H1 (cell line): ENCODE results near the gene PSMD3. TPM values are rescaled to one million over a fixed set of nuclear protein-coding genes. Genes with fewer than 3 reads are reported as not detected.

Experiments
- SIN3A ChIP-seq, 2 experiments: IDR thresholded peaks in 1 of 2; conservative IDR thresholded peaks in 1 of 2; 2 replicates each; pipeline ENCODE4 v1.6.1; 2011 to 2012; ENCODE audit warnings: low read length in 2 of 2, improper control_type of control experiment in 1 of 2, low read depth in 1 of 2, mild to moderate bottlenecking in 1 of 2
- polyA plus RNA-seq, 7 experiments: library from polyadenylated mRNA; depleted of rRNA in 3 of 7; stranded (reverse) in 5 of 7; unstranded in 2 of 7; fragments of >200 nt in 5 of 7; fragments of 200-250 nt in 2 of 7; gene quantifications; 1 replicate in 5 of 7; 2 replicates in 1 of 7; 4 replicates in 1 of 7; pipeline versions ENCODE4 v1.2.1 to v1.2.3, GENCODE V29; 2011 to 2013; ENCODE audit warnings: missing spikeins in 2 of 7, mixed read lengths in 2 of 7
- total RNA-seq: library from RNA; stranded (reverse); fragmentation: NEBNext Ultra II Directional; extraction: Animal tissue kit (Norgen Biotek cat#: 25700); gene quantifications from 2 replicates; pipeline ENCODE4 v1.2.1, GENCODE V29; 2021

The PSMD3 gene
- total and polyA plus RNA-seq, 2 of the 8 experiments (the other 6 are each of a cell fraction or from before 2014, with no cell fraction given), result 151 to 198 TPM

DNA sequence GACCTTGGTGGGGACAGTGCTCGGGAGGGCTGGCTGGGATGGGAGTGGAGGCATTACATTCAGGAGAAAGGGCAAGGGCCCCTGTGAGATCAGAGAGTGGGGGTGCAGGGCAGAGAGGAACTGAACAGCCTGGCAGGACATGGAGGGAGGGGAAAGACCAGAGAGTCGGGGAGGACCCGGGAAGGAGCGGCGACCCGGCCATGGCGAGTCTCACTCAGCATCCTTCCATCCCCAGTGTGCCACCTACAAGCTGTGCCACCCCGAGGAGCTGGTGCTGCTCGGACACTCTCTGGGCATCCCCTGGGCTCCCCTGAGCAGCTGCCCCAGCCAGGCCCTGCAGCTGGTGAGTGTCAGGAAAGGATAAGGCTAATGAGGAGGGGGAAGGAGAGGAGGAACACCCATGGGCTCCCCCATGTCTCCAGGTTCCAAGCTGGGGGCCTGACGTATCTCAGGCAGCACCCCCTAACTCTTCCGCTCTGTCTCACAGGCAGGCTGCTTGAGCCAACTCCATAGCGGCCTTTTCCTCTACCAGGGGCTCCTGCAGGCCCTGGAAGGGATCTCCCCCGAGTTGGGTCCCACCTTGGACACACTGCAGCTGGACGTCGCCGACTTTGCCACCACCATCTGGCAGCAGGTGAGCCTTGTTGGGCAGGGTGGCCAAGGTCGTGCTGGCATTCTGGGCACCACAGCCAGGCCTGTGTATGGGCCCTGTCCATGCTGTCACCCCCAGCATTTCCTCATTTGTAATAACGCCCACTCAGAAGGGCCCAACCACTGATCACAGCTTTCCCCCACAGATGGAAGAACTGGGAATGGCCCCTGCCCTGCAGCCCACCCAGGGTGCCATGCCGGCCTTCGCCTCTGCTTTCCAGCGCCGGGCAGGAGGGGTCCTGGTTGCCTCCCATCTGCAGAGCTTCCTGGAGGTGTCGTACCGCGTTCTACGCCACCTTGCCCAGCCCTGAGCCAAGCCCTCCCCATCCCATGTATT lies 35.7 kb downstream of the PSMD3 start (continued):
- no peak for TF ChIP-seq SIN3A (conservative IDR thresholded peaks at IDR 0.05 in 1 of 2, IDR thresholded peaks at IDR 0.05 in 1 of 2; ENCODE audit: low read depth in 1 of 2, low read length in 2 of 2)
